HEK293 (cell line): ENCODE measurements around the gene SNX5.

Source experiments
- BCL11B ChIP-seq: fragments of 450-650 bp; formaldehyde crosslinking; IDR thresholded peaks from 2 replicates; pipeline ENCODE4 v1.5.1; 2016; ENCODE audit warnings: low read depth, missing biosample characterization, missing genetic modification characterization
- GFI1B ChIP-seq: fragments of 450-650 bp; formaldehyde crosslinking; IDR thresholded peaks from 2 replicates; pipeline ENCODE4 v1.5.1; 2016; ENCODE audit warnings: missing biosample characterization, missing genetic modification characterization
- GLI4 ChIP-seq: fragments of 450-650 bp; formaldehyde crosslinking; IDR thresholded peaks from 2 replicates; pipeline ENCODE4 v1.5.1; 2016; ENCODE audit warnings: missing biosample characterization, missing genetic modification characterization
- KLF9 ChIP-seq: fragments of 450-650 bp; formaldehyde crosslinking; IDR thresholded peaks from 2 replicates; pipeline ENCODE4 v1.5.1; 2016; ENCODE audit warnings: missing biosample characterization, missing genetic modification characterization, low read depth
- OSR2 ChIP-seq: fragments of 450-650 bp; formaldehyde crosslinking; IDR thresholded peaks from 2 replicates; pipeline ENCODE4 v1.5.1; 2016; ENCODE audit warnings: missing biosample characterization, missing genetic modification characterization
- PRDM10 ChIP-seq: fragments of 450-650 bp; formaldehyde crosslinking; IDR thresholded peaks from 2 replicates; pipeline ENCODE4 v1.5.1; 2016; ENCODE audit warnings: missing biosample characterization, missing genetic modification characterization
- REPIN1 ChIP-seq: fragments of 450-650 bp; formaldehyde crosslinking; IDR thresholded peaks from 2 replicates; pipeline ENCODE4 v1.5.1; 2017; ENCODE audit warnings: missing biosample characterization, missing genetic modification characterization, low read depth
- REST ChIP-seq: fragments of 450-650 bp; formaldehyde crosslinking; IDR thresholded peaks from 2 replicates; pipeline ENCODE4 v1.5.1; 2016; ENCODE audit warnings: missing biosample characterization, missing genetic modification characterization
- ZBTB10 ChIP-seq: fragments of 450-650 bp; formaldehyde crosslinking; IDR thresholded peaks from 2 replicates; pipeline ENCODE4 v1.5.1; 2016; ENCODE audit warnings: missing biosample characterization, missing genetic modification characterization
- ZBTB17 ChIP-seq: fragments of 450-650 bp; formaldehyde crosslinking; IDR thresholded peaks from 2 replicates; pipeline ENCODE4 v1.5.1; 2016; ENCODE audit warnings: missing biosample characterization, missing genetic modification characterization
- ZBTB48 ChIP-seq: fragments of 450-650 bp; formaldehyde crosslinking; IDR thresholded peaks from 2 replicates; pipeline ENCODE4 v1.5.1; 2016; ENCODE audit warnings: missing biosample characterization, missing genetic modification characterization
- ZNF112 ChIP-seq: fragments of 450-650 bp; formaldehyde crosslinking; IDR thresholded peaks from 2 replicates; pipeline ENCODE4 v1.5.0; 2017; ENCODE audit warnings: missing biosample characterization, missing genetic modification characterization
- ZNF114 ChIP-seq: fragments of 450-650 bp; formaldehyde crosslinking; IDR thresholded peaks from 2 replicates; pipeline ENCODE4 v1.5.0; 2017; ENCODE audit warnings: missing biosample characterization, missing genetic modification characterization
- ZNF16 ChIP-seq: fragments of 450-650 bp; formaldehyde crosslinking; IDR thresholded peaks from 2 replicates; pipeline ENCODE4 v1.5.1; 2016; ENCODE audit warnings: low read depth, missing biosample characterization, missing genetic modification characterization
- ZNF274 ChIP-seq, 2 experiments: fragments of 200-500 bp in 1 of 2; fragments of 450-650 bp in 1 of 2; sonication (Bioruptor generic) in 1 of 2; formaldehyde crosslinking in 1 of 2; IDR thresholded peaks; 2 replicates each; pipeline versions ENCODE4 v1.5.1 to v1.6.1; 2014 to 2016; ENCODE audit warnings: borderline replicate concordance in 1 of 2, inconsistent platforms in 1 of 2, low read length in 1 of 2, missing biosample characterization in 1 of 2, missing genetic modification characterization in 1 of 2
- ZNF37A ChIP-seq: fragments of 450-650 bp; IDR thresholded peaks from 2 replicates; pipeline ENCODE4 v1.5.1; 2018; ENCODE audit warnings: missing biosample characterization, missing genetic modification characterization
- ZNF639 ChIP-seq: fragments of 450-650 bp; formaldehyde crosslinking; IDR thresholded peaks from 2 replicates; pipeline ENCODE4 v1.5.1; 2016; ENCODE audit warnings: missing biosample characterization, missing genetic modification characterization
- ZNF645 ChIP-seq: fragments of 450-650 bp; formaldehyde crosslinking; IDR thresholded peaks from 2 replicates; pipeline ENCODE4; 2016; ENCODE audit warnings: missing biosample characterization, missing genetic modification characterization
- ZNF701 ChIP-seq: fragments of 450-650 bp; formaldehyde crosslinking; IDR thresholded peaks from 2 replicates; pipeline ENCODE4 v1.5.1; 2016; ENCODE audit warnings: missing biosample characterization, missing genetic modification characterization
- ZSCAN4 ChIP-seq: fragments of 450-650 bp; formaldehyde crosslinking; IDR thresholded peaks from 2 replicates; pipeline ENCODE4 v1.5.1; 2017; ENCODE audit warnings: missing biosample characterization, missing genetic modification characterization
- ZSCAN5A ChIP-seq: fragments of 450-650 bp; formaldehyde crosslinking; IDR thresholded peaks from 2 replicates; pipeline ENCODE4 v1.5.1; 2016; ENCODE audit warnings: missing biosample characterization, missing genetic modification characterization

SNX5 gene

GRCh38 chr20:17968366-17969277 is at the start of gene SNX5, which contains the start of gene MGME1 (continued):
- TF ChIP-seq BCL11B (no peak), ZNF112 (no peak), KLF9 (tag by site-specific recombination) (no peak; the same call in 1 of the 2 replicates), ZNF37A (tag by site-specific recombination) (no peak), ZBTB48 (tag by site-specific recombination) (0 out of 2 replicates have a peak, but pooled peaks have one; percentile 22), ZNF16 (tag by site-specific recombination) (no peak), REST (tag by site-specific recombination) (peak; percentile 40; the same call in 1 of the 2 replicates), ZNF274 (IDR thresholded peaks at IDR 0.05; ENCODE audit: low read length) (no peak), ZNF274 (tag by site-specific recombination; IDR thresholded peaks at IDR 0.05; ENCODE audit: borderline replicate concordance) (no peak), GLI4 (tag by site-specific recombination) (no peak), REPIN1 (tag by site-specific recombination) (no peak), ZNF701 (0 out of 2 replicates have a peak, but pooled peaks have one; percentile 39), PRDM10 (tag by site-specific recombination) (peak; percentile 59), ZNF114 (no peak), ZBTB10 (tag by site-specific recombination) (no peak), ZBTB17 (tag by site-specific recombination) (peak; percentile 76), GFI1B (tag by site-specific recombination) (no peak), ZNF645 (tag by site-specific recombination) (no peak), ZSCAN4 (tag by site-specific recombination) (no peak), OSR2 (tag by site-specific recombination) (no peak), ZNF639 (tag by site-specific recombination) (peak; percentile 80; the same call in 1 of the 2 replicates), ZSCAN5A (tag by site-specific recombination) (0 out of 2 replicates have a peak, but pooled peaks have one; percentile 69)
